Measurements from ENCODE around the gene CIC. TPM values are rescaled to one million over a fixed set of nuclear protein-coding genes. Genes with fewer than 3 reads are reported as not detected.

Gene CIC
- total RNA-seq, 2 experiments from 2014 or later, result 114 to 119 TPM

DNA sequence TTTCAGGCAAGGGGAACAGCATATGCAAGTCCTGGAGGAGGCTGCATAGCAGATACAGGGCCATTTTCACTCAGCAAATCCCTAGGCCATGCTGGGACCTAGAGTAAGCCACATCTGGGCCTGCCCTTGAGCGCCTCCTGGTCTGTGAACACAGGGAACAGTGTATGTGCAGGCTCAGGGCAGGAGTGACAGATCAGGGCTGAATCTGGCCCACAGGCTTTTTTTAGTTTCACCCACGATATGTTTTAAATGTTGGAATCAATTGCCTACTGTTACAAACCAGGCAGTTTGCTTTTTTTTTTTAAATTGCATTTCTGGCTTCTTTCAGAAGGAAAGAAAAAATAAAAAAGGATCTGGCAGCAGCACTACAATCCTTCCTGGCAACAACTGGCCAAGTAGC lies 42.6 kb downstream of the CIC start:
- peaks cover 38% of the 10 kb centered on the region for H3K27me3 Mint-ChIP-seq

DNA sequence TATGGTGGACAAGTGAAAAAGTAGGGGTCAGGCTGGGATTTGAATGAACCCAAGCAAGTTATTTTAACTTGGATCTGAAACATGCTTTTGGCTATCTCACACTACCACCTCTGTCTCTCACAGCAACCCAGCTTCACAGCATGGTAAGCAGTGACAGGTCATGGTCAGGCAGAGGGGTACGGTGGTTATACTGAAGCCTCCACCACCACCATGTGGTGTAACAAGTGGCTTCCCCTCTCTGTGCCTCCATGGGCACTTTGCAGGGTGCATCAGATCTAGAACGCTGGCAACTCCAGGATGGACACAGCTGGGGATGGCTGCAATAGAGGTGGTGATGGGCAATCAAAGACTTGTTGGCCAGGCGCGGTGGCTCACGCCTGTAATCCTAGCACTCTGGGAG lies 43.3 kb downstream of the CIC start:
- H3K36me3 ChIP-seq (ENCODE audit: insufficient read depth, low read length), result no peaks in the 10 kb centered on the region
- no peaks in the 10 kb centered on the region for H3K36me3 Mint-ChIP-seq (ENCODE audit: low read depth)
- peaks cover 43% of the 10 kb centered on the region for H3K27me3 Mint-ChIP-seq
- H3K27me3 ChIP-seq (ENCODE audit: control insufficient read depth in 1 of 2, insufficient read depth in 2 of 2, low read length in 2 of 2), result peaks cover 19 to 32% of the 10 kb centered on the region in 2 experiments
- TF ChIP-seq, protein P1, sequence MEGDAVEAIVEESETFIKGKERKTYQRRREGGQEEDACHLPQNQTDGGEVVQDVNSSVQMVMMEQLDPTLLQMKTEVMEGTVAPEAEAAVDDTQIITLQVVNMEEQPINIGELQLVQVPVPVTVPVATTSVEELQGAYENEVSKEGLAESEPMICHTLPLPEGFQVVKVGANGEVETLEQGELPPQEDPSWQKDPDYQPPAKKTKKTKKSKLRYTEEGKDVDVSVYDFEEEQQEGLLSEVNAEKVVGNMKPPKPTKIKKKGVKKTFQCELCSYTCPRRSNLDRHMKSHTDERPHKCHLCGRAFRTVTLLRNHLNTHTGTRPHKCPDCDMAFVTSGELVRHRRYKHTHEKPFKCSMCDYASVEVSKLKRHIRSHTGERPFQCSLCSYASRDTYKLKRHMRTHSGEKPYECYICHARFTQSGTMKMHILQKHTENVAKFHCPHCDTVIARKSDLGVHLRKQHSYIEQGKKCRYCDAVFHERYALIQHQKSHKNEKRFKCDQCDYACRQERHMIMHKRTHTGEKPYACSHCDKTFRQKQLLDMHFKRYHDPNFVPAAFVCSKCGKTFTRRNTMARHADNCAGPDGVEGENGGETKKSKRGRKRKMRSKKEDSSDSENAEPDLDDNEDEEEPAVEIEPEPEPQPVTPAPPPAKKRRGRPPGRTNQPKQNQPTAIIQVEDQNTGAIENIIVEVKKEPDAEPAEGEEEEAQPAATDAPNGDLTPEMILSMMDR (IDR thresholded peaks at IDR 0.05), result no peak
- peaks cover 22% of the 10 kb centered on the region for H3K4me1 ChIP-seq (ENCODE audit: insufficient read depth, low read length)
- peak overlapping the region; percentile 51 for H3K4me3 Mint-ChIP-seq
- CTCF ChIA-PET, result no interaction called here
- H3K9me3 ChIP-seq (ENCODE audit: control insufficient read depth in 1 of 2, insufficient read depth in 1 of 2, low read length in 2 of 2), result no peaks in the 10 kb centered on the region
- H3K27ac ChIP-seq (ENCODE audit: low read depth in 1 of 2, low read length in 2 of 2), result no peak overlapping the region
- no peak for ATAC-seq (ENCODE audit: poor library complexity)
- no peak for DNase-seq
- no peak overlapping the region for H3K27ac Mint-ChIP-seq
- H3K9me3 Mint-ChIP-seq, result no peaks in the 10 kb centered on the region
- no peak overlapping the region for H3K4me3 ChIP-seq (ENCODE audit: low read length)
- intact Hi-C loops (cut with DNase I, micrococcal nuclease), result no loop called here
- POLR2A ChIA-PET, result no interaction called here
- peaks cover 12% of the 10 kb centered on the region for H3K4me1 Mint-ChIP-seq (ENCODE audit: low read depth)

More for the DNA sequence above, 42.6 kb downstream of the CIC start:
- Histone ChIP-seq H3K9me3 (ENCODE audit: control insufficient read depth in 1 of 2, insufficient read depth in 1 of 2, low read length in 2 of 2) (peaks cover 0 to 2% of the 10 kb centered on the region in 2 experiments), H3K4me1 (ENCODE audit: insufficient read depth, low read length) (peaks cover 17% of the 10 kb centered on the region), H3K36me3 (ENCODE audit: insufficient read depth, low read length) (no peaks in the 10 kb centered on the region), H3K27ac (ENCODE audit: low read depth in 1 of 2, low read length in 2 of 2) (no peak overlapping the region), H3K4me3 (ENCODE audit: low read length) (no peak overlapping the region), H3K27me3 (ENCODE audit: control insufficient read depth in 1 of 2, insufficient read depth in 2 of 2, low read length in 2 of 2) (peaks cover 19 to 32% of the 10 kb centered on the region in 2 experiments)
- CTCF ChIA-PET, result no interaction called here
- intact Hi-C loops (cut with DNase I, micrococcal nuclease), result no loop called here
- Mint-ChIP-seq H3K9me3 (no peaks in the 10 kb centered on the region), H3K4me1 (ENCODE audit: low read depth) (peaks cover 12% of the 10 kb centered on the region), H3K36me3 (ENCODE audit: low read depth) (no peaks in the 10 kb centered on the region), H3K27ac (no peak overlapping the region), H3K4me3 (no peak overlapping the region)
- ATAC-seq (ENCODE audit: poor library complexity), result no peak
- TF ChIP-seq, protein P1 (IDR thresholded peaks at IDR 0.05), result no peak
- no peak for DNase-seq
- POLR2A ChIA-PET, result no interaction called here

DNA sequence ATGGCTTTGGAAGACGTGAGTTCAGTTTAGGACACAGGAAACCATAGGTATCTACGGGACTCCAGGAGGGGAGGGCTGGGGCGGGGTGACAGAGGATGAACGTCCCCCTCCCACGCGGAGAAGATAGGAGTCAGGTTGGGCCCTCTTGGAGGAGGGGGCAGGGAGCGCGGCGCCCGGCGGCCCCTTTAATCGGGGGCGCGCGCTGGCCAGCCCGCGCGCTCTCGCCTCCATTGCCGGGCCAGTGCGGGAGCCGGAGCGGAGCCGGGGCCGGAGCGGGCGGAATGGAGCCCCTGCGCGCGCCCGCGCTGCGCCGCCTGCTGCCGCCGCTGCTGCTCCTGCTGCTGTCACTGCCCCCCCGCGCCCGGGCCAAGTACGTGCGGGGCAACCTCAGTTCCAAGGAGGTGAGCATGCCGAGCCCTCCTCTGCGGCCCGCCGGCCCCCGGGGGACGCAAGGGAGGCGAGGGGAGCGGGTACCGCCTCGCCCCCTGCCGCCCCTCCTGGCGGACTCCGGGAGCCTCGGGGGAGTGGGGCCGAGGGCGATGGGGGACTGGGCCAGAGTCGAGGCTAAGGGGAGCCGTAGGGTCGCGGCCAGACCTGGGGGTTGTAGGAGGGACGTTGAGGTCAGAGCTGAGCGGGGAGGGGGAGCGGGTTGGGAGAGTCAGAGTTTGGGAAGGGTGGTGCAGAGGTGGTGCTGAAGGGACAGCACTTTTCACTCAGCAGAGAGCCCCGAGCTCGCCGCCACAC lies 44.2 kb downstream of the CIC start, which contains the start of gene TMEM145:
TSS of gene TMEM145 (plus strand) at position 214 of the 744 bp plus-strand sequence. CDS start at position 282, 68 bp downstream.
- peak; percentile 92 for ATAC-seq (ENCODE audit: poor library complexity)
- ChIA-PET POLR2A (interaction anchor here (1.0 kb wide), 1 partner anchor 9 kb away, joined by 4 read pairs; no protein-coding TSS in a partner anchor), CTCF (interaction anchor here (1.1 kb wide), 1 partner anchor 17 kb away, joined by 3 read pairs; no protein-coding TSS in a partner anchor)
- TF ChIP-seq, protein P1 (IDR thresholded peaks at IDR 0.05), result no peak
- no peaks in the 10 kb centered on the region for H3K9me3 Mint-ChIP-seq
- intact Hi-C loops (cut with DNase I, micrococcal nuclease), result no loop called here
- Histone ChIP-seq H3K9me3 (ENCODE audit: control insufficient read depth in 1 of 2, insufficient read depth in 1 of 2, low read length in 2 of 2) (no peaks in the 10 kb centered on the region), H3K27me3 (ENCODE audit: control insufficient read depth in 1 of 2, insufficient read depth in 2 of 2, low read length in 2 of 2) (peaks cover 19 to 32% of the 10 kb centered on the region in 2 experiments), H3K4me1 (ENCODE audit: insufficient read depth, low read length) (peaks cover 22% of the 10 kb centered on the region), H3K27ac (ENCODE audit: low read depth in 1 of 2, low read length in 2 of 2) (no peak within 1 kb of the TSS), H3K4me3 (ENCODE audit: low read length) (peak within 1 kb of the TSS; percentile 10), H3K36me3 (ENCODE audit: insufficient read depth, low read length) (no peaks in the 10 kb centered on the region)
- peaks cover 12% of the 10 kb centered on the region for H3K4me1 Mint-ChIP-seq (ENCODE audit: low read depth)
- H3K27me3 Mint-ChIP-seq, result peaks cover 43% of the 10 kb centered on the region
- DNase-seq, result peak in 4 of 14 experiments; percentile 29 to 66 (median 48)
- no peak within 1 kb of the TSS for H3K27ac Mint-ChIP-seq
- H3K36me3 Mint-ChIP-seq (ENCODE audit: low read depth), result no peaks in the 10 kb centered on the region
- peak within 1 kb of the TSS; percentile 51 for H3K4me3 Mint-ChIP-seq

All from CD4-positive, alpha-beta T cell (primary cell).